Naive thymus-derived CD4-positive, alpha-beta T cell (primary cell): Measurements from ENCODE around the gene SYT15B. TPM values are rescaled to one million over a fixed set of nuclear protein-coding genes. Genes with fewer than 3 reads are reported as not detected.
A peak's percentile ranks its signal among the peaks of the same experiment; 100 is the strongest.
"Not testable (repeated sequence)": the region's sequence is repeated elsewhere in the genome, so short reads cannot be mapped to it uniquely, and the experiment has no call there.

Experiments used
- ATAC-seq: fragments of 150-1000 bp; cut with Tn5 transposase; 2 replicates; pipeline ENCODE4 v1.10.0; 2021; ENCODE audit warnings: mild to moderate bottlenecking, moderate library complexity
- CTCF ChIA-PET: fragments of 350-600 bp; sonication (Branson Sonifier 250); formaldehyde crosslinking; loops from one replicate; lab custom pipeline; 2021; ENCODE audit warnings: antibody characterized with exemption; lab: Charles Lee
- POLR2A ChIA-PET: fragments of 350-600 bp; sonication (Branson Sonifier 250); formaldehyde crosslinking; loops from one replicate; lab custom pipeline; 2021; ENCODE audit warnings: antibody characterized with exemption, inconsistent platforms; lab: Charles Lee
- DNase-seq, 9 donors: peaks; one replicate each; pipeline versions ENCODE4 v3.0.0 to v3.0.0-alpha.2; 2020 to 2022; ENCODE audit warnings: mixed read lengths in 1 of 9
- H3K27ac ChIP-seq: one replicate; pipeline ENCODE4 v1.7.0; 2013; ENCODE audit warnings: mild to moderate bottlenecking, low read depth, low read length, moderate library complexity
- H3K27me3 ChIP-seq, 2 donors: one replicate each; pipeline ENCODE4 v1.7.0; 2013; ENCODE audit warnings: low read length in 2 of 2, mild to moderate bottlenecking in 2 of 2, moderate library complexity in 2 of 2; ENCODE audit not compliant: control insufficient read depth in 2 of 2, insufficient read depth in 2 of 2
- H3K36me3 ChIP-seq, 3 experiments: 1 replicate in 2 of 3; 2 replicates in 1 of 3; pipeline ENCODE4 v1.7.0; 2013; ENCODE audit warnings: low read length in 3 of 3, mild to moderate bottlenecking in 3 of 3, moderate library complexity in 1 of 3; ENCODE audit not compliant: insufficient read depth in 3 of 3, control insufficient read depth in 2 of 3
- H3K4me1 ChIP-seq, 2 donors: one replicate each; pipeline ENCODE4 v1.7.0; 2013; ENCODE audit warnings: low read length in 2 of 2, mild to moderate bottlenecking in 2 of 2, moderate library complexity in 1 of 2; ENCODE audit not compliant: control insufficient read depth in 2 of 2, insufficient read depth in 2 of 2
- H3K4me3 ChIP-seq: 2 replicates; pipeline ENCODE4 v1.7.0; 2013; ENCODE audit warnings: mild to moderate bottlenecking, low read length
- H3K9me3 ChIP-seq, 3 experiments: 1 replicate in 2 of 3; 2 replicates in 1 of 3; pipeline ENCODE4 v1.7.0; 2013; ENCODE audit warnings: low read length in 3 of 3; ENCODE audit not compliant: control insufficient read depth in 2 of 3
- H3K27ac Mint-ChIP-seq, 9 donors: one replicate each; pipeline ENCODE4 v1.8.0; 2020 to 2022; ENCODE audit warnings: mixed read lengths in 9 of 9, mild to moderate bottlenecking in 8 of 9, moderate library complexity in 5 of 9, inconsistent platforms in 2 of 9
- H3K27me3 Mint-ChIP-seq, 5 donors: one replicate each; pipeline ENCODE4 v1.8.0; 2021 to 2022; ENCODE audit warnings: mixed read lengths in 5 of 5, mild to moderate bottlenecking in 1 of 5
- H3K36me3 Mint-ChIP-seq, 5 donors: one replicate each; pipeline ENCODE4 v1.8.0; 2020 to 2022; ENCODE audit warnings: mixed read lengths in 5 of 5, mild to moderate bottlenecking in 3 of 5, inconsistent platforms in 1 of 5
- H3K4me1 Mint-ChIP-seq, 7 donors: one replicate each; pipeline ENCODE4 v1.8.0; 2020 to 2022; ENCODE audit warnings: mixed read lengths in 7 of 7, mild to moderate bottlenecking in 3 of 7, inconsistent platforms in 1 of 7
- H3K4me3 Mint-ChIP-seq, 10 donors: one replicate each; pipeline ENCODE4 v1.8.0; 2020 to 2022; ENCODE audit warnings: mild to moderate bottlenecking in 10 of 10, mixed read lengths in 10 of 10, moderate library complexity in 6 of 10, inconsistent platforms in 2 of 10
- H3K9me3 Mint-ChIP-seq, 11 donors: one replicate each; pipeline ENCODE4 v1.8.0; 2020 to 2022; ENCODE audit warnings: mixed read lengths in 11 of 11, mild to moderate bottlenecking in 4 of 11, inconsistent platforms in 1 of 11, moderate library complexity in 1 of 11
- intact Hi-C, 2 donors: fragments of 100-400 bp; cut with micrococcal nuclease; formaldehyde crosslinking; loops; one replicate each; pipeline ENCODE4 v1.15.1; 2023
- polyA plus RNA-seq, 2 donors: library from polyadenylated mRNA; unstranded; fragments of 300-500 nt; fragmentation: Illumina TruSeq; gene quantifications; one replicate each; pipeline ENCODE4 v1.2.3, GENCODE V29; 2021
- total RNA-seq, 6 experiments: library from RNA in 5 of 6; stranded (reverse) in 5 of 6; gene quantifications; 1 replicate in 5 of 6; 2 replicates in 1 of 6; pipeline ENCODE4 v1.2.3 and lab custom pipeline; 2021 to 2026

Gene SYT15B
- total and polyA plus RNA-seq, 7 experiments from 2014 or later: 0.12 to 0.24 (median 0.17) TPM; not detected in 4

DNA sequence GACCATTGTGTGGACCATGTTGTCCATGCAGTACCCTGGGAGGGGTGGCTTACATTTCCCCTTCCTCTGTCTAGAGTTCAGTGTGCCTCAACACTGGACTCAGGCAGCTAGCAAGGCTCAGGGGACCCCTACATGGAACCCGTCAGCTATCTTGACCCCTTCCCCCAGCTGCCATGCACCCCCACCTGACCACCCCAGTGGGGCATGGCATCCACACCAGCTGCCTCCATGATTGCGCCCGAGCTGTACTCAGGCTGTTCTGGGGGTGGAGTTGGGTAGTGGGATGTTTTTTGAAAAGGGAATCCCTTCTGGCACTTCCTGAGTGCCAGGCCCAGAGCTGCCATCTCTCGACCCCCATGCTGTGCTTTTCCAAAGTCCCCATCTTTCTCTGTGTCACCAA, 1.8 kb upstream of the SYT15B start:
- POLR2A ChIA-PET, H3K36me3 Mint-ChIP-seq, H3K4me3 Mint-ChIP-seq, CTCF ChIA-PET, H3K27me3 ChIP-seq, intact Hi-C loops, H3K27ac ChIP-seq, ATAC-seq, DNase-seq, H3K4me1 ChIP-seq, H3K4me1 Mint-ChIP-seq, H3K9me3 Mint-ChIP-seq, H3K4me3 ChIP-seq, H3K27me3 Mint-ChIP-seq, H3K27ac Mint-ChIP-seq, H3K9me3 ChIP-seq, H3K36me3 ChIP-seq: not testable (repeated sequence)

DNA sequence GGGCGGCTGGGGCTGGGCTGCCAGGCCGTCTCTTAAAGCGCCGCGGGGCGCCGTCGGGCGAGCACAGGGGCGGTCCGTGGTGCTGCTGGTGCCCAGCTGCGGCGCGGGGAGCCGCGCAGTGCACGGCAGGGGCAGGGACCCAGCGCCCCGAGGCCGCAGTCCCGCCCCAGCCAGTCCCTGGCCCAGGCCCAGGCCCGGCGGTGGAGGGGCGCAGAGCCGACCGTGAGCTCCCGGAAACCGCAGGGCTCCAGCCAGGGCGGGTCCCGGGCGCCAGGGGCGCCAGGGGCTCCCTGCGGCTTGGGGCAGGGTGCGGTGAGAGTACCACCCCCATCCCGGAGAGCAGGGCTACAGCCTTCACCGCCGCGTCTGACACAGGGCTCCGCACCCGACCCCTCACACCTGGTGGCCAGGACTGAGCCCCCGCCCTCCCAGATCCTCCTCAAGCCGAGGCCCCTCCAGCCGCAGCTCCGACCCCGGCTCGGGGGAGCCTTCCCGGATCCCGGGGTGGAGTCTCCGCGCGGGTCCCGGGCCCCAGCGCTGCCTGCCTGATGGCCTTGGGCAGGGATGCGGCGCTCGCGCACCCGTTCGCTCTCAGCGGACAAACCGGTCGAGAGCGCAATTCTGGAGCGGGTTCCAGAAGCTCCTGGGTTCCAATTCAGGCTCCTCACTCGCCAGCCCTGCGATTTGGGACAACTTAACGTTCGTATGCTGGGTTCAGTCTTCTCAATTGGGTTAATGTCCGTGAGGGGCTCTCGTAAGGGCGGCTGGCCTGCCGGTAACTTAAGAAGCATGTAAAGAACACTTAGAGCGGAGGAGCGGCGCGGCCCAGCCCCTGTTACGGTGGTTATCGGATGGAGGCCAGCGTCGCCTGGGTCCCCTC, 478 bp downstream of the SYT15B start:
- H3K4me1 Mint-ChIP-seq, H3K4me3 Mint-ChIP-seq, intact Hi-C loops, H3K27ac ChIP-seq, H3K9me3 Mint-ChIP-seq, DNase-seq, ATAC-seq, H3K4me1 ChIP-seq, POLR2A ChIA-PET, H3K4me3 ChIP-seq, H3K27ac Mint-ChIP-seq, H3K27me3 ChIP-seq, H3K36me3 Mint-ChIP-seq, H3K9me3 ChIP-seq, H3K36me3 ChIP-seq, CTCF ChIA-PET, H3K27me3 Mint-ChIP-seq: not testable (repeated sequence)

DNA sequence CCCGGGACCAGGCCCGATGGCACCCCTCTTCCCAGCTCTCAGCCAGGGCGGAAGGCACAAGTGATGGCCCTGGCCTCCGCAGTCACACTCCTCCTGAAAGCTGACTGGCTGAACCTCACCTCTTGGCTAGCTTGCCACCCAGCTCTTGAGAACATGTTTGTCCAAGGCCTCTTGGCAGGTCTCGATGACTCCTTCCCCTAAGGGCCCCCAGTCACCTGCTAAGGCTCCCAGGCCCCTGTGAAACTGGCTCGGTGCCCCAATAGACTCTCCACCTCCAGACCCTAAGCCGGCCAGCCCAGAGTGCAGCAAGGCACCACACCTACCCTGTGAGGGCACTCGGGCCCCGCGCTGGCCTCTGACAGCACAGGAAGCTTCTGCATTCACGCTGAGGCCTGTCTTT, 4.5 kb downstream of the SYT15B start:
- H3K4me1 ChIP-seq, H3K36me3 Mint-ChIP-seq, intact Hi-C loops, H3K27me3 Mint-ChIP-seq, CTCF ChIA-PET, H3K4me1 Mint-ChIP-seq, H3K4me3 Mint-ChIP-seq, H3K4me3 ChIP-seq, POLR2A ChIA-PET, ATAC-seq, H3K36me3 ChIP-seq, H3K9me3 Mint-ChIP-seq, H3K9me3 ChIP-seq, H3K27me3 ChIP-seq, H3K27ac Mint-ChIP-seq, DNase-seq, H3K27ac ChIP-seq: not testable (repeated sequence)

DNA sequence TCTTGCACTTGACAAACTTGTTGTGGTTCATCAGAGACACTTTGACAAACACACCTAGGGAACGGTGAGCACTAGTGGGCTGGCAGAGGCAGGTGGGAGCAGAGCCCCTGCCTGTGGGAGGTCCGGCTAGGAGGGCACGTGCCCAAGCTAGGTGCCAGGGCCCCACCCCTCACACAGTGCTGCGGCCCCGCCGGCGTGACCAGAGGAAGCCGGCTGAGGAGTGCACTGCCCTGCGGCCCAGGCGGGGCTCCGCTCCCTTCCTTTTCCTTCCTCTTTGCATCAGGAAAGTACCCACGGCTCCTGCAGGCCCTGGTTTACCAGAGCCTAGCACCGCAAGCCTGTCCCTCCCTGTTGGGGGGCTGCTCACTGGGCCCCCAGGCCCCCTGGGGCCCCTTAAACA, 7.2 kb downstream of the SYT15B start:
- peak; percentile 46 for ATAC-seq

DNA sequence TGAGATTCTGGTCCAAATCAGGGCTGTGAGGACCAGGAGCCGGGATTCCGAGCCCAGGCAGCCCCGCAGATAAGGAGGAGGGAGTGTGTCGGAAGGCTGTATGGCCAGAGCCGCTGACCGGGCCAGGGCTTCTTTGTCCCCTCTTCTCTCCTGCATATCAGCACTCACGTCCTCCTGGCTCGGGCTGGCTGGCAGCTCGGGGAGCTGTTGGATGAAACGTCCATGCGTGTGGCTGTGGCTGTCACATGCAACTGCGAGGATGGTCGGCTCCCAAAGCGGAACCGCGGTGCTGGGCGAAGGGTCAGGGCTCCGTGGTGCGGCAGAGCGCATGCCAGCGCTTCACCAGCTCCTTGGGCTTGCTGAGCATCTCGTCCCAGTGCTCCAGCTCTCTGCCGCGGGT, 9.5 kb downstream of the SYT15B start:
- H3K27me3 ChIP-seq, DNase-seq, intact Hi-C loops, H3K27me3 Mint-ChIP-seq, H3K9me3 ChIP-seq, H3K36me3 ChIP-seq, POLR2A ChIA-PET, H3K4me1 Mint-ChIP-seq, CTCF ChIA-PET, H3K4me3 ChIP-seq, H3K4me3 Mint-ChIP-seq, H3K27ac Mint-ChIP-seq, H3K4me1 ChIP-seq, ATAC-seq, H3K27ac ChIP-seq, H3K9me3 Mint-ChIP-seq, H3K36me3 Mint-ChIP-seq: not testable (repeated sequence)

More for the DNA sequence above, 7.2 kb downstream of the SYT15B start:
- CTCF ChIA-PET, H3K4me3 ChIP-seq, H3K27ac ChIP-seq, H3K9me3 ChIP-seq, H3K36me3 ChIP-seq, POLR2A ChIA-PET, DNase-seq, H3K4me1 ChIP-seq, H3K36me3 Mint-ChIP-seq, H3K9me3 Mint-ChIP-seq, intact Hi-C loops, H3K27ac Mint-ChIP-seq, H3K4me3 Mint-ChIP-seq, H3K27me3 ChIP-seq, H3K4me1 Mint-ChIP-seq, H3K27me3 Mint-ChIP-seq: not testable (repeated sequence)

DNA sequence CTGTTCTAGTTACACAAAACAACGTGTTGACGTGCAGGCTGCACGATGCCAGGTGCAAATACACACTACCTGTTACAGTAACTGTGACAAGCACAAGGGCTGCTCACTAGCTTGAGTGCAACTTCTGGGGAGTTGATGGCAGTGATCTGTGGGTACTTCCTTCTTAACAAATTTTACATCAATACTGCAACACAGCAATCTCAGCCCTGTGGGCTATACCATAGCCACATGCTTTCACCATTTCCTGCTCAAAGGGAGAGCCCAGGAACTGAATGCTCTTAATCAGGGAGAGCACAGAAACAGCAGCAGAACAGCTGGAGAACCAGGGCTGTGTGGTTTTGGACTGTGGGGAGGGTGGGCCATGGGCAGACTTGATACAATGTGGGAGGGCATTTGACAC, 10.2 kb downstream of the SYT15B start:
- DNase-seq, H3K4me1 Mint-ChIP-seq, intact Hi-C loops, H3K9me3 Mint-ChIP-seq, H3K4me1 ChIP-seq, H3K36me3 Mint-ChIP-seq, H3K4me3 ChIP-seq, H3K9me3 ChIP-seq, H3K4me3 Mint-ChIP-seq, H3K27me3 Mint-ChIP-seq, POLR2A ChIA-PET, CTCF ChIA-PET, H3K27ac ChIP-seq, H3K27me3 ChIP-seq, H3K36me3 ChIP-seq, H3K27ac Mint-ChIP-seq: not testable (repeated sequence)
- peak; percentile 65 for ATAC-seq

DNA sequence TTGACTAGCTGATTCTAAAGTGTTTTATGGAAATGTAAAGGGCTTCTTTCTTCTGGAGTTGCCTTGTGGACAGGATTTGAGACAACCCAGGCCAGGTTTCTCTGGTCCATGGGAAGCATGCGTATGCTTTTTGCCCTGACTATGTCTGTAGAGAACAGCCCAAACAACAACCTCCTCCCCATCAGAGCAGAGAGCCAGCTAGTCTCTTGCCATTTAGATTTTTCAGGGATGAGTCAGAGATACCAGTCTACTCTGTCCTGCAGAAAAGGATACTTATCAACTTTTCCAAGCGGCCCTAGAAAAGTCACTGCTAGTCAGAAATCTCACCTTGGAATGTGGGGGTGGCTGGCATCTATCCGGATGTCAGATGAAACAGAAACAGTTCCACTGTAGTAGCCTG, 11.6 kb downstream of the SYT15B start:
- CTCF ChIA-PET, H3K9me3 ChIP-seq, H3K4me1 ChIP-seq, H3K27me3 ChIP-seq, H3K4me3 ChIP-seq, H3K4me3 Mint-ChIP-seq, H3K36me3 ChIP-seq, H3K36me3 Mint-ChIP-seq, H3K27me3 Mint-ChIP-seq, H3K27ac Mint-ChIP-seq, H3K27ac ChIP-seq, H3K9me3 Mint-ChIP-seq, H3K4me1 Mint-ChIP-seq, intact Hi-C loops, DNase-seq, POLR2A ChIA-PET, ATAC-seq: not testable (repeated sequence)
